Measurements from ENCODE around the gene TFDP2. TPM values are rescaled to one million over a fixed set of nuclear protein-coding genes. Genes with fewer than 3 reads are reported as not detected.

The TFDP2 gene
- total RNA-seq, 1 experiment from 2014 or later, result 55.4 TPM

GRCh38 chr3:142105991-142106390 lies 43.4 kb downstream of the TFDP2 start (continued):
- TF ChIP-seq TCF7L2 (IDR thresholded peaks at IDR 0.05; ENCODE audit: borderline replicate concordance, extremely low read depth, insufficient read depth, insufficient read length), result no peak

GRCh38 chr3:142104763-142105162 lies 44.6 kb downstream of the TFDP2 start:
- Histone ChIP-seq H3K79me2 (ENCODE audit: insufficient read depth, low read length) (no peaks in the 10 kb centered on the region), H2AFZ (ENCODE audit: low read depth, low read length, poor library complexity, severe bottlenecking) (no peak overlapping the region), H3K27me3 (ENCODE audit: insufficient read depth, low read length) (no peaks in the 10 kb centered on the region), H3K9me3 (ENCODE audit: control insufficient read depth in 1 of 2, insufficient read depth in 1 of 2, low read depth in 1 of 2, low read length in 2 of 2) (no peaks in the 10 kb centered on the region), H3K36me3 (ENCODE audit: control insufficient read depth in 1 of 2, insufficient read depth in 2 of 2, low read length in 2 of 2) (no peaks in the 10 kb centered on the region), H3K4me2 (ENCODE audit: low read length) (no peak overlapping the region), H4K20me1 (ENCODE audit: insufficient read depth) (no peaks in the 10 kb centered on the region), H3K27ac (ENCODE audit: low read depth, low read length) (no peak overlapping the region), H3K4me1 (ENCODE audit: control insufficient read depth in 1 of 2, insufficient read depth in 2 of 2, low read length in 2 of 2) (no peaks in the 10 kb centered on the region), H3K4me3 (replicated peaks in 1 of 2; ENCODE audit: low read depth in 1 of 2, low read length in 2 of 2) (no peak overlapping the region), H3K9me2 (ENCODE audit: insufficient read depth) (no peaks in the 10 kb centered on the region), H3K9ac (ENCODE audit: low read length) (no peak overlapping the region)
- intact Hi-C loops (cut with micrococcal nuclease), result no loop called here
- TF ChIP-seq ATF3 (IDR thresholded peaks at IDR 0.05) (no peak), POLR2A (IDR thresholded peaks at IDR 0.05; ENCODE audit: borderline replicate concordance, extremely low read depth, insufficient read depth, insufficient read length) (no peak), CTCF (IDR thresholded peaks at IDR 0.05 in 2 of 3, conservative IDR thresholded peaks at IDR 0.05 in 1 of 3; ENCODE audit: borderline replicate concordance in 1 of 3, insufficient read depth in 1 of 3, low read depth in 2 of 3, low read length in 2 of 3) (no peak), TCF7L2 (IDR thresholded peaks at IDR 0.05; ENCODE audit: borderline replicate concordance, extremely low read depth, insufficient read depth, insufficient read length) (no peak), EZH2phosphoT487 (IDR thresholded peaks at IDR 0.05; ENCODE audit: borderline replicate concordance) (no peak), FOSL1 (IDR thresholded peaks at IDR 0.05; ENCODE audit: low read depth) (no peak), ELF1 (IDR thresholded peaks at IDR 0.05; ENCODE audit: borderline replicate concordance, low read depth) (no peak), ZFX (IDR thresholded peaks at IDR 0.05) (no peak), SIN3A (IDR thresholded peaks at IDR 0.05; ENCODE audit: low read depth) (no peak), SRF (IDR thresholded peaks at IDR 0.05; ENCODE audit: low read depth) (no peak)
- TF ChIP-seq, protein P1, sequence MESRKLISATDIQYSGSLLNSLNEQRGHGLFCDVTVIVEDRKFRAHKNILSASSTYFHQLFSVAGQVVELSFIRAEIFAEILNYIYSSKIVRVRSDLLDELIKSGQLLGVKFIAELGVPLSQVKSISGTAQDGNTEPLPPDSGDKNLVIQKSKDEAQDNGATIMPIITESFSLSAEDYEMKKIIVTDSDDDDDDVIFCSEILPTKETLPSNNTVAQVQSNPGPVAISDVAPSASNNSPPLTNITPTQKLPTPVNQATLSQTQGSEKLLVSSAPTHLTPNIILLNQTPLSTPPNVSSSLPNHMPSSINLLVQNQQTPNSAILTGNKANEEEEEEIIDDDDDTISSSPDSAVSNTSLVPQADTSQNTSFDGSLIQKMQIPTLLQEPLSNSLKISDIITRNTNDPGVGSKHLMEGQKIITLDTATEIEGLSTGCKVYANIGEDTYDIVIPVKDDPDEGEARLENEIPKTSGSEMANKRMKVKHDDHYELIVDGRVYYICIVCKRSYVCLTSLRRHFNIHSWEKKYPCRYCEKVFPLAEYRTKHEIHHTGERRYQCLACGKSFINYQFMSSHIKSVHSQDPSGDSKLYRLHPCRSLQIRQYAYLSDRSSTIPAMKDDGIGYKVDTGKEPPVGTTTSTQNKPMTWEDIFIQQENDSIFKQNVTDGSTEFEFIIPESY (IDR thresholded peaks at IDR 0.05; ENCODE audit: extremely low read depth, insufficient replicate concordance, low read length), result no peak
- TF ChIP-seq, protein P2, sequence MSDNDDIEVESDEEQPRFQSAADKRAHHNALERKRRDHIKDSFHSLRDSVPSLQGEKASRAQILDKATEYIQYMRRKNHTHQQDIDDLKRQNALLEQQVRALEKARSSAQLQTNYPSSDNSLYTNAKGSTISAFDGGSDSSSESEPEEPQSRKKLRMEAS (IDR thresholded peaks at IDR 0.05), result no peak
- ChIA-PET CTCF (no interaction called here), RAD21 (ENCODE audit: low non-redundant PET in 1 of 2, low total read pairs in 2 of 2, uncharacterized antibody in 2 of 2, unreplicated experiment in 2 of 2) (no interaction called here), POLR2A (no interaction called here)
- no peak for ATAC-seq
- DNase-seq (ENCODE audit: low read depth, low spot score), result no peak
- BruUV-seq (replicated peaks), result no TSS peak

Data from HCT116 (cell line).